HEK293 (cell line): ENCODE data around the gene IGF2BP1.

Experiments
- GFI1B ChIP-seq: fragments of 450-650 bp; formaldehyde crosslinking; IDR thresholded peaks from 2 replicates; pipeline ENCODE4 v1.5.1; 2016; ENCODE audit warnings: missing biosample characterization, missing genetic modification characterization
- HOXA7 ChIP-seq: sonication (generic); formaldehyde crosslinking; IDR thresholded peaks from 2 replicates; pipeline ENCODE4 v1.8.1; 2022; ENCODE audit warnings: missing genetic modification reagents, borderline replicate concordance
- ZBTB7A ChIP-seq: fragments of 450-650 bp; formaldehyde crosslinking; IDR thresholded peaks from 2 replicates; pipeline ENCODE4 v1.5.1; 2016; ENCODE audit warnings: low read depth, missing biosample characterization, missing genetic modification characterization
- ZNF19 ChIP-seq: fragments of 450-650 bp; formaldehyde crosslinking; IDR thresholded peaks from 2 replicates; pipeline ENCODE4; 2016; ENCODE audit warnings: missing biosample characterization, missing genetic modification characterization, low read depth
- ZNF223 ChIP-seq: fragments of 450-650 bp; formaldehyde crosslinking; IDR thresholded peaks from 2 replicates; pipeline ENCODE4 v1.5.1; 2016; ENCODE audit warnings: missing biosample characterization, missing genetic modification characterization
- ZNF274 ChIP-seq, 2 experiments: fragments of 200-500 bp in 1 of 2; fragments of 450-650 bp in 1 of 2; sonication (Bioruptor generic) in 1 of 2; formaldehyde crosslinking in 1 of 2; IDR thresholded peaks; 2 replicates each; pipeline versions ENCODE4 v1.5.1 to v1.6.1; 2014 to 2016; ENCODE audit warnings: borderline replicate concordance in 1 of 2, inconsistent platforms in 1 of 2, low read length in 1 of 2, missing biosample characterization in 1 of 2, missing genetic modification characterization in 1 of 2
- ZNF404 ChIP-seq: fragments of 450-650 bp; formaldehyde crosslinking; IDR thresholded peaks from 2 replicates; pipeline ENCODE4 v1.5.1; 2017; ENCODE audit warnings: missing biosample characterization, missing genetic modification characterization
- ZNF416 ChIP-seq: fragments of 450-650 bp; formaldehyde crosslinking; IDR thresholded peaks from 2 replicates; pipeline ENCODE4 v1.5.1; 2016; ENCODE audit warnings: missing biosample characterization, missing genetic modification characterization
- ZNF514 ChIP-seq: fragments of 450-650 bp; formaldehyde crosslinking; IDR thresholded peaks from 2 replicates; pipeline ENCODE4 v1.5.1; 2016; ENCODE audit warnings: missing biosample characterization, missing genetic modification characterization
- ZNF548 ChIP-seq: fragments of 450-650 bp; formaldehyde crosslinking; IDR thresholded peaks from 2 replicates; pipeline ENCODE4 v1.5.1; 2016; ENCODE audit warnings: missing biosample characterization, missing genetic modification characterization
- ZNF560 ChIP-seq: fragments of 450-650 bp; formaldehyde crosslinking; IDR thresholded peaks from 2 replicates; pipeline ENCODE4 v1.5.1; 2017; ENCODE audit warnings: missing biosample characterization, missing genetic modification characterization, borderline replicate concordance
- ZNF623 ChIP-seq: fragments of 450-650 bp; formaldehyde crosslinking; IDR thresholded peaks from 2 replicates; pipeline ENCODE4 v1.5.1; 2016; ENCODE audit warnings: missing biosample characterization, missing genetic modification characterization
- ZNF791 ChIP-seq: fragments of 450-650 bp; formaldehyde crosslinking; IDR thresholded peaks from 2 replicates; pipeline ENCODE4 v1.5.1; 2016; ENCODE audit warnings: missing biosample characterization, missing genetic modification characterization
- ZSCAN16 ChIP-seq: fragments of 450-650 bp; formaldehyde crosslinking; IDR thresholded peaks from 2 replicates; pipeline ENCODE4 v1.5.1; 2016; ENCODE audit warnings: missing biosample characterization, missing genetic modification characterization
- TF ChIP-seq, protein P1 (sequence below): fragments of 450-650 bp; formaldehyde crosslinking; IDR thresholded peaks from 2 replicates; pipeline ENCODE4 v1.5.1; 2016; ENCODE audit warnings: missing biosample characterization, missing genetic modification characterization
- TF ChIP-seq, protein P2 (sequence below): fragments of 450-650 bp; formaldehyde crosslinking; conservative IDR thresholded peaks from 2 replicates; pipeline ENCODE4 v1.5.1; 2016; ENCODE audit warnings: low read depth, missing biosample characterization, missing genetic modification characterization
- TF ChIP-seq, protein P3 (sequence below): sonication (generic); formaldehyde crosslinking; IDR thresholded peaks from 2 replicates; pipeline ENCODE4 v1.8.1; 2022; ENCODE audit warnings: mild to moderate bottlenecking, moderate library complexity, missing genetic modification reagents
- TF ChIP-seq, protein P4 (sequence below): fragments of 450-650 bp; formaldehyde crosslinking; IDR thresholded peaks from 2 replicates; pipeline ENCODE4 v1.5.1; 2016; ENCODE audit warnings: missing biosample characterization, missing genetic modification characterization
- TF ChIP-seq, protein P5 (sequence below): fragments of 450-650 bp; formaldehyde crosslinking; IDR thresholded peaks from 2 replicates; pipeline ENCODE4 v1.5.1; 2016; ENCODE audit warnings: missing biosample characterization, missing genetic modification characterization, borderline replicate concordance
- TF ChIP-seq, protein P6 (sequence below): fragments of 450-650 bp; formaldehyde crosslinking; IDR thresholded peaks from 2 replicates; pipeline ENCODE4 v1.5.1; 2016; ENCODE audit warnings: missing biosample characterization, missing genetic modification characterization

IGF2BP1 gene

DNA sequence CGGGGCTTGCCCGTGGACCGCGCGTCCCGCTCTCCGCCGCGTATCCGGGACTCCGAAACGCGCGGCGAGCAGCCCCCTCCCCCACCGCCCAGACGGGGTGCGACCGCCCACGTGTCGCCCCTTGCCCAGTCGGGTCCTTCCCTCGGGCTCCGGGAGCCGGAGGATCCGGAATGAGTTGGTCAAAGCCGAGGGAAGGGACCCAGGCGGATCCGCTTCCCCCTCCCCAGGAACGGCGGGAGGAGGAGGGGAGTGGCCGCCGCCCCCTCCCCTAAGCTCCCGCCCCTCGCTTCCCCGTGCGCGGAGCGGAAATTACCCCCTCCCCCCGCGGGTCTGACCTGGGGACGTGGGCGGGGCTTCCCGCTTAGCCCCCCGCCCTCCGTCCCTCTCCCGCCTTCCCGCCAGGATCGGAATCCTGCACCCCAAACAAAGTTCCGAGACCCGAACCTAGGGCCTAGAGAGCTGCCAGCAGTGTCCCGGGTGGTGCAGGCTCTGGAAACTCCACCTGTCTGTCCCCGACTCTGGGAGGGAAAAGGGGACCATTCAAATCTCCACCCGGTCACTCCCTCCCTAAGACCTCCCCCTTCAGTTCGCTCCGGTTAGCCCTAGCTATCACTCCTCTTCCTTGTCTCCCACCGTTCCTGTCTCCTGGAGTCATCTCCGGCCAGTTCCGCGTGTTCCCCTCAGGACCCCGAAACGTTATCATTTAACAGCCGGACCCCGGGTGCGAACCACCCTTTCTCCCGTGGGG, 1.0 kb upstream of the IGF2BP1 start (continued):
- TF ChIP-seq, protein P1, sequence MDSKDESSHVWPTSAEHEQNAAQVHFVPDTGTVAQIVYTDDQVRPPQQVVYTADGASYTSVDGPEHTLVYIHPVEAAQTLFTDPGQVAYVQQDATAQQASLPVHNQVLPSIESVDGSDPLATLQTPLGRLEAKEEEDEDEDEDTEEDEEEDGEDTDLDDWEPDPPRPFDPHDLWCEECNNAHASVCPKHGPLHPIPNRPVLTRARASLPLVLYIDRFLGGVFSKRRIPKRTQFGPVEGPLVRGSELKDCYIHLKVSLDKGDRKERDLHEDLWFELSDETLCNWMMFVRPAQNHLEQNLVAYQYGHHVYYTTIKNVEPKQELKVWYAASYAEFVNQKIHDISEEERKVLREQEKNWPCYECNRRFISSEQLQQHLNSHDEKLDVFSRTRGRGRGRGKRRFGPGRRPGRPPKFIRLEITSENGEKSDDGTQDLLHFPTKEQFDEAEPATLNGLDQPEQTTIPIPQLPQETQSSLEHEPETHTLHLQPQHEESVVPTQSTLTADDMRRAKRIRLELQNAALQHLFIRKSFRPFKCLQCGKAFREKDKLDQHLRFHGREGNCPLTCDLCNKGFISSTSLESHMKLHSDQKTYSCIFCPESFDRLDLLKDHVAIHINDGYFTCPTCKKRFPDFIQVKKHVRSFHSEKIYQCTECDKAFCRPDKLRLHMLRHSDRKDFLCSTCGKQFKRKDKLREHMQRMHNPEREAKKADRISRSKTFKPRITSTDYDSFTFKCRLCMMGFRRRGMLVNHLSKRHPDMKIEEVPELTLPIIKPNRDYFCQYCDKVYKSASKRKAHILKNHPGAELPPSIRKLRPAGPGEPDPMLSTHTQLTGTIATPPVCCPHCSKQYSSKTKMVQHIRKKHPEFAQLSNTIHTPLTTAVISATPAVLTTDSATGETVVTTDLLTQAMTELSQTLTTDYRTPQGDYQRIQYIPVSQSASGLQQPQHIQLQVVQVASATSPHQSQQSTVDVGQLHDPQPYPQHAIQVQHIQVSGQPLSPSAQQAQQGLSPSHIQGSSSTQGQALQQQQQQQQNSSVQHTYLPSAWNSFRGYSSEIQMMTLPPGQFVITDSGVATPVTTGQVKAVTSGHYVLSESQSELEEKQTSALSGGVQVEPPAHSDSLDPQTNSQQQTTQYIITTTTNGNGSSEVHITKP (tag by site-specific recombination): peak; percentile 86
- TF ChIP-seq GFI1B (tag by site-specific recombination) (no peak), ZNF623 (tag by site-specific recombination) (no peak), ZSCAN16 (tag by site-specific recombination) (peak; percentile 92), ZNF404 (tag by site-specific recombination) (no peak), ZNF514 (tag by site-specific recombination) (no peak), HOXA7 (CRISPR knock-in tag) (no peak), ZNF548 (no peak), ZNF560 (tag by site-specific recombination) (no peak), ZNF416 (tag by site-specific recombination) (no peak), ZBTB7A (tag by site-specific recombination) (peak; percentile 83; the same call in 1 of the 2 replicates), ZNF791 (no peak), ZNF19 (tag by site-specific recombination) (no peak), ZNF223 (peak; percentile 96), ZNF274 (IDR thresholded peaks at IDR 0.05; ENCODE audit: low read length) (no peak), ZNF274 (tag by site-specific recombination; IDR thresholded peaks at IDR 0.05; ENCODE audit: borderline replicate concordance) (no peak)
- TF ChIP-seq, protein P2, sequence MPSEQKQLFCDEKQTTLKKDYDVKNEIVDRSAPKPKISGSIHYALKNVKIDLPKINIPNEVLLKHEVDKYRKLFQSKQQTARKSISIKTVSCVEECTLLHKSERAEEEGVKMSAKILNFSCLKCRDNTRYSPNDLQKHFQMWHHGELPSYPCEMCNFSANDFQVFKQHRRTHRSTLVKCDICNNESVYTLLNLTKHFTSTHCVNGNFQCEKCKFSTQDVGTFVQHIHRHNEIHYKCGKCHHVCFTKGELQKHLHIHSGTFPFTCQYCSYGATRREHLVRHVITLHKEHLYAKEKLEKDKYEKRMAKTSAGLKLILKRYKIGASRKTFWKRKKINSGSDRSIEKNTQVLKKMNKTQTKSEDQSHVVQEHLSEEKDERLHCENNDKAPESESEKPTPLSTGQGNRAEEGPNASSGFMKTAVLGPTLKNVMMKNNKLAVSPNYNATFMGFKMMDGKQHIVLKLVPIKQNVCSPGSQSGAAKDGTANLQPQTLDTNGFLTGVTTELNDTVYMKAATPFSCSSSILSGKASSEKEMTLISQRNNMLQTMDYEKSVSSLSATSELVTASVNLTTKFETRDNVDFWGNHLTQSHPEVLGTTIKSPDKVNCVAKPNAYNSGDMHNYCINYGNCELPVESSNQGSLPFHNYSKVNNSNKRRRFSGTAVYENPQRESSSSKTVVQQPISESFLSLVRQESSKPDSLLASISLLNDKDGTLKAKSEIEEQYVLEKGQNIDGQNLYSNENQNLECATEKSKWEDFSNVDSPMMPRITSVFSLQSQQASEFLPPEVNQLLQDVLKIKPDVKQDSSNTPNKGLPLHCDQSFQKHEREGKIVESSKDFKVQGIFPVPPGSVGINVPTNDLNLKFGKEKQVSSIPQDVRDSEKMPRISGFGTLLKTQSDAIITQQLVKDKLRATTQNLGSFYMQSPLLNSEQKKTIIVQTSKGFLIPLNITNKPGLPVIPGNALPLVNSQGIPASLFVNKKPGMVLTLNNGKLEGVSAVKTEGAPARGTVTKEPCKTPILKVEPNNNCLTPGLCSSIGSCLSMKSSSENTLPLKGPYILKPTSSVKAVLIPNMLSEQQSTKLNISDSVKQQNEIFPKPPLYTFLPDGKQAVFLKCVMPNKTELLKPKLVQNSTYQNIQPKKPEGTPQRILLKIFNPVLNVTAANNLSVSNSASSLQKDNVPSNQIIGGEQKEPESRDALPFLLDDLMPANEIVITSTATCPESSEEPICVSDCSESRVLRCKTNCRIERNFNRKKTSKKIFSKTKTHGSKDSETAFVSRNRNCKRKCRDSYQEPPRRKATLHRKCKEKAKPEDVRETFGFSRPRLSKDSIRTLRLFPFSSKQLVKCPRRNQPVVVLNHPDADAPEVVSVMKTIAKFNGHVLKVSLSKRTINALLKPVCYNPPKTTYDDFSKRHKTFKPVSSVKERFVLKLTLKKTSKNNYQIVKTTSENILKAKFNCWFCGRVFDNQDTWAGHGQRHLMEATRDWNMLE (tag by site-specific recombination): no peak
- TF ChIP-seq, protein P3, sequence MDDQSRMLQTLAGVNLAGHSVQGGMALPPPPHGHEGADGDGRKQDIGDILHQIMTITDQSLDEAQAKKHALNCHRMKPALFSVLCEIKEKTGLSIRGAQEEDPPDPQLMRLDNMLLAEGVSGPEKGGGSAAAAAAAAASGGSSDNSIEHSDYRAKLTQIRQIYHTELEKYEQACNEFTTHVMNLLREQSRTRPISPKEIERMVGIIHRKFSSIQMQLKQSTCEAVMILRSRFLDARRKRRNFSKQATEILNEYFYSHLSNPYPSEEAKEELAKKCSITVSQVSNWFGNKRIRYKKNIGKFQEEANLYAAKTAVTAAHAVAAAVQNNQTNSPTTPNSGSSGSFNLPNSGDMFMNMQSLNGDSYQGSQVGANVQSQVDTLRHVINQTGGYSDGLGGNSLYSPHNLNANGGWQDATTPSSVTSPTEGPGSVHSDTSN (CRISPR knock-in tag): peak; percentile 87
- TF ChIP-seq, protein P4, sequence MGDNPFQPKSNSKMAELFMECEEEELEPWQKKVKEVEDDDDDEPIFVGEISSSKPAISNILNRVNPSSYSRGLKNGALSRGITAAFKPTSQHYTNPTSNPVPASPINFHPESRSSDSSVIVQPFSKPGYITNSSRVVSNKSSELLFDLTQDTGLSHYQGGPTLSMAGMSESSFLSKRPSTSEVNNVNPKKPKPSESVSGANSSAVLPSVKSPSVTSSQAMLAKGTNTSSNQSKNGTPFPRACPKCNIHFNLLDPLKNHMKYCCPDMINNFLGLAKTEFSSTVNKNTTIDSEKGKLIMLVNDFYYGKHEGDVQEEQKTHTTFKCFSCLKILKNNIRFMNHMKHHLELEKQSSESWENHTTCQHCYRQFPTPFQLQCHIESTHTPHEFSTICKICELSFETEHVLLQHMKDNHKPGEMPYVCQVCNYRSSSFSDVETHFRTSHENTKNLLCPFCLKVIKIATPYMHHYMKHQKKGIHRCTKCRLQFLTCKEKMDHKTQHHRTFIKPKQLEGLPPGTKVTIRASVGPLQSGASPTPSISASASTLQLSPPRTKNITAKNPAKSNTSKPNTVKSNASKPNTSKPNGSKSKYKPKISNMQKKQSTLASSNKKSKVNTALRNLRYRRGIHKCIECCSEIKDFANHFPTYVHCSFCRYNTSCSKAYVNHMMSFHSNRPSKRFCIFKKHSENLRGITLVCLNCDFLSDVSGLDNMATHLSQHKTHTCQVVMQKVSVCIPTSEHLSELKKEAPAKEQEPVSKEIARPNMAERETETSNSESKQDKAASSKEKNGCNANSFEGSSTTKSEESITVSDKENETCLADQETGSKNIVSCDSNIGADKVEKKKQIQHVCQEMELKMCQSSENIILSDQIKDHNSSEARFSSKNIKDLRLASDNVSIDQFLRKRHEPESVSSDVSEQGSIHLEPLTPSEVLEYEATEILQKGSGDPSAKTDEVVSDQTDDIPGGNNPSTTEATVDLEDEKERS (tag by site-specific recombination): no peak
- TF ChIP-seq, protein P5, sequence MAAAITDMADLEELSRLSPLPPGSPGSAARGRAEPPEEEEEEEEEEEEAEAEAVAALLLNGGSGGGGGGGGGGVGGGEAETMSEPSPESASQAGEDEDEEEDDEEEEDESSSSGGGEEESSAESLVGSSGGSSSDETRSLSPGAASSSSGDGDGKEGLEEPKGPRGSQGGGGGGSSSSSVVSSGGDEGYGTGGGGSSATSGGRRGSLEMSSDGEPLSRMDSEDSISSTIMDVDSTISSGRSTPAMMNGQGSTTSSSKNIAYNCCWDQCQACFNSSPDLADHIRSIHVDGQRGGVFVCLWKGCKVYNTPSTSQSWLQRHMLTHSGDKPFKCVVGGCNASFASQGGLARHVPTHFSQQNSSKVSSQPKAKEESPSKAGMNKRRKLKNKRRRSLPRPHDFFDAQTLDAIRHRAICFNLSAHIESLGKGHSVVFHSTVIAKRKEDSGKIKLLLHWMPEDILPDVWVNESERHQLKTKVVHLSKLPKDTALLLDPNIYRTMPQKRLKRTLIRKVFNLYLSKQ (tag by site-specific recombination): no peak
- TF ChIP-seq, protein P6, sequence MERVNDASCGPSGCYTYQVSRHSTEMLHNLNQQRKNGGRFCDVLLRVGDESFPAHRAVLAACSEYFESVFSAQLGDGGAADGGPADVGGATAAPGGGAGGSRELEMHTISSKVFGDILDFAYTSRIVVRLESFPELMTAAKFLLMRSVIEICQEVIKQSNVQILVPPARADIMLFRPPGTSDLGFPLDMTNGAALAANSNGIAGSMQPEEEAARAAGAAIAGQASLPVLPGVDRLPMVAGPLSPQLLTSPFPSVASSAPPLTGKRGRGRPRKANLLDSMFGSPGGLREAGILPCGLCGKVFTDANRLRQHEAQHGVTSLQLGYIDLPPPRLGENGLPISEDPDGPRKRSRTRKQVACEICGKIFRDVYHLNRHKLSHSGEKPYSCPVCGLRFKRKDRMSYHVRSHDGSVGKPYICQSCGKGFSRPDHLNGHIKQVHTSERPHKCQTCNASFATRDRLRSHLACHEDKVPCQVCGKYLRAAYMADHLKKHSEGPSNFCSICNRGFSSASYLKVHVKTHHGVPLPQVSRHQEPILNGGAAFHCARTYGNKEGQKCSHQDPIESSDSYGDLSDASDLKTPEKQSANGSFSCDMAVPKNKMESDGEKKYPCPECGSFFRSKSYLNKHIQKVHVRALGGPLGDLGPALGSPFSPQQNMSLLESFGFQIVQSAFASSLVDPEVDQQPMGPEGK: peak; percentile 98
